Measurements from ENCODE around the gene PRPF40A. TPM values are rescaled to one million over a fixed set of nuclear protein-coding genes. Genes with fewer than 3 reads are reported as not detected.

PRPF40A gene
- polyA plus RNA-seq, 3 donors = 56.0 to 95.4 (median 66.6) TPM

GRCh38 chr2:152715854-152716428, 1.3 kb downstream of the PRPF40A start:
- peak overlapping the region in 2 of 3 experiments; percentile 88 to 96 for H3K4me3 ChIP-seq (replicated peaks in 1 of 3; ENCODE audit: low read depth in 2 of 3, low read length in 3 of 3)
- no peaks in the 10 kb centered on the region for H3K9me3 ChIP-seq (replicated peaks in 1 of 2; ENCODE audit: control insufficient read depth in 1 of 2, insufficient read depth in 1 of 2, low read length in 2 of 2)
- H3K27me3 Mint-ChIP-seq (ENCODE audit: low read depth in 3 of 3) = peaks cover 0 to 2% (median 0%) of the 10 kb centered on the region in 3 donors
- TF ChIP-seq, protein P1, sequence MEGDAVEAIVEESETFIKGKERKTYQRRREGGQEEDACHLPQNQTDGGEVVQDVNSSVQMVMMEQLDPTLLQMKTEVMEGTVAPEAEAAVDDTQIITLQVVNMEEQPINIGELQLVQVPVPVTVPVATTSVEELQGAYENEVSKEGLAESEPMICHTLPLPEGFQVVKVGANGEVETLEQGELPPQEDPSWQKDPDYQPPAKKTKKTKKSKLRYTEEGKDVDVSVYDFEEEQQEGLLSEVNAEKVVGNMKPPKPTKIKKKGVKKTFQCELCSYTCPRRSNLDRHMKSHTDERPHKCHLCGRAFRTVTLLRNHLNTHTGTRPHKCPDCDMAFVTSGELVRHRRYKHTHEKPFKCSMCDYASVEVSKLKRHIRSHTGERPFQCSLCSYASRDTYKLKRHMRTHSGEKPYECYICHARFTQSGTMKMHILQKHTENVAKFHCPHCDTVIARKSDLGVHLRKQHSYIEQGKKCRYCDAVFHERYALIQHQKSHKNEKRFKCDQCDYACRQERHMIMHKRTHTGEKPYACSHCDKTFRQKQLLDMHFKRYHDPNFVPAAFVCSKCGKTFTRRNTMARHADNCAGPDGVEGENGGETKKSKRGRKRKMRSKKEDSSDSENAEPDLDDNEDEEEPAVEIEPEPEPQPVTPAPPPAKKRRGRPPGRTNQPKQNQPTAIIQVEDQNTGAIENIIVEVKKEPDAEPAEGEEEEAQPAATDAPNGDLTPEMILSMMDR (IDR thresholded peaks at IDR 0.05) = peak; percentile 27
- peaks cover 25 to 36% of the 10 kb centered on the region in 2 donors for H3K4me1 ChIP-seq (ENCODE audit: control insufficient read depth in 1 of 2, insufficient read depth in 2 of 2, low read length in 2 of 2)
- H3K4me3 Mint-ChIP-seq = peak overlapping the region; percentile 97 to 100
- no peak overlapping the region for H3K9ac ChIP-seq (ENCODE audit: insufficient read depth, low read length, poor library complexity, severe bottlenecking)
- peak in 2 of 3 donors; percentile 6 to 23 for DNase-seq
- peaks cover 37% of the 10 kb centered on the region for H3K4me1 Mint-ChIP-seq
- no peak overlapping the region for H3K27ac ChIP-seq (ENCODE audit: low read depth in 1 of 2, low read length in 2 of 2)
- 50% methylated on average over 1 of the region's 8 CpGs for WGBS (ENCODE audit: insufficient coverage)
- peaks cover 35 to 44% of the 10 kb centered on the region in 2 donors for H3K36me3 Mint-ChIP-seq
- H3K79me2 ChIP-seq (ENCODE audit: insufficient read depth, low read length) = peaks cover 88% of the 10 kb centered on the region
- H3K9me3 Mint-ChIP-seq = peaks cover 0 to 3% (median 0%) of the 10 kb centered on the region in 7 donors
- intact Hi-C loops (cut with micrococcal nuclease) = loop anchor here in 1 of 2 donors (5.0 to 10.0 kb wide), 2 partner anchors 889 to 1431 kb away; partner anchors contain the start of genes ARL5A and NMI
- H3K36me3 ChIP-seq (replicated peaks in 1 of 2; ENCODE audit: control insufficient read depth in 1 of 2, insufficient read depth in 2 of 2, low read length in 2 of 2) = peaks cover 37 to 48% of the 10 kb centered on the region in 2 donors
- peak overlapping the region; percentile 98 for H3K4me2 ChIP-seq (replicated peaks; ENCODE audit: extremely low read depth, low read length, poor library complexity, severe bottlenecking)
- peaks cover 65% of the 10 kb centered on the region for H4K20me1 ChIP-seq (ENCODE audit: insufficient read depth, low read length)
- no peaks in the 10 kb centered on the region for H3K27me3 ChIP-seq (ENCODE audit: control insufficient read depth in 2 of 2, insufficient read depth in 2 of 2, low read length in 2 of 2)
- H2AFZ ChIP-seq (ENCODE audit: insufficient read depth, low read depth, low read length, poor library complexity, severe bottlenecking) = no peak overlapping the region
- H3K27ac Mint-ChIP-seq = peak overlapping the region in 6 of 7 donors; percentile 26 to 99 (median 96)

DNA sequence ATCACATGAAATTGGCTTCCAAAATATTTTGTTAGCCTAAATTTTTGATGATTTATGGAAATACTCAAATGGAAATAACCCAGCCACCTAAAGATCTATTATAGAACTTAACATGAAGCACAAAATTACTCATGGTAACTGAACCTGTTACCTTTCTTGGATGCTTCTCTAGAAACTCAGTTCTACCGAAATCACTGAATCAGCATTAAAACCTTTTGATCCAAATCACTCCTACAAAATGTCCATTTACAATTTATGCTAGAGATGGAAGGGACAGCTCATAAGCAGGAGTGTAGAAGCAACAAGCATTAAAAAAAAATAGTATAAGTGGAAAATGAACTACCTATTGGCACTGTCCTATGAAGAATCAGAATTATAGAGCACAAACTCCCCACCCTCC, 2.1 kb downstream of the PRPF40A start:
- Histone ChIP-seq H2AFZ (ENCODE audit: insufficient read depth, low read depth, low read length, poor library complexity, severe bottlenecking) (no peak overlapping the region), H3K9me3 (replicated peaks in 1 of 2; ENCODE audit: control insufficient read depth in 1 of 2, insufficient read depth in 1 of 2, low read length in 2 of 2) (no peaks in the 10 kb centered on the region), H3K4me1 (ENCODE audit: control insufficient read depth in 1 of 2, insufficient read depth in 2 of 2, low read length in 2 of 2) (peaks cover 23 to 32% of the 10 kb centered on the region in 2 donors), H3K27ac (ENCODE audit: low read depth in 1 of 2, low read length in 2 of 2) (no peak overlapping the region), H4K20me1 (ENCODE audit: insufficient read depth, low read length) (peaks cover 73% of the 10 kb centered on the region), H3K4me2 (replicated peaks; ENCODE audit: extremely low read depth, low read length, poor library complexity, severe bottlenecking) (no peak overlapping the region), H3K27me3 (ENCODE audit: control insufficient read depth in 2 of 2, insufficient read depth in 2 of 2, low read length in 2 of 2) (no peaks in the 10 kb centered on the region), H3K9ac (ENCODE audit: insufficient read depth, low read length, poor library complexity, severe bottlenecking) (no peak overlapping the region), H3K36me3 (replicated peaks in 1 of 2; ENCODE audit: control insufficient read depth in 1 of 2, insufficient read depth in 2 of 2, low read length in 2 of 2) (peaks cover 45 to 54% of the 10 kb centered on the region in 2 donors), H3K79me2 (ENCODE audit: insufficient read depth, low read length) (peaks cover 88% of the 10 kb centered on the region), H3K4me3 (replicated peaks in 1 of 3; ENCODE audit: low read depth in 2 of 3, low read length in 3 of 3) (no peak overlapping the region)
- DNase-seq = no peak
- TF ChIP-seq, protein P1 (IDR thresholded peaks at IDR 0.05) = no peak
- Mint-ChIP-seq H3K27ac (no peak overlapping the region), H3K27me3 (ENCODE audit: low read depth in 3 of 3) (peaks cover 0 to 2% (median 0%) of the 10 kb centered on the region in 3 donors), H3K9me3 (peaks cover 0 to 3% (median 0%) of the 10 kb centered on the region in 7 donors), H3K4me1 (peaks cover 30% of the 10 kb centered on the region), H3K36me3 (peaks cover 39 to 48% of the 10 kb centered on the region in 2 donors), H3K4me3 (no peak overlapping the region)
- intact Hi-C loops (cut with micrococcal nuclease) = loop anchor here in 1 of 2 donors (5.0 to 10.0 kb wide), 2 partner anchors 888 to 1430 kb away; partner anchors contain the start of genes ARL5A and NMI
- no CpG with 5 or more reads among the region's 1 CpG for WGBS (ENCODE audit: insufficient coverage)
